Measurements from ENCODE around the gene C2CD4D.

C2CD4D gene

GRCh38 chr1:151871284-151872030, 31.8 kb upstream of the C2CD4D start:
- Histone ChIP-seq H3K4me2 (ENCODE audit: insufficient read depth, low read length) (no peak overlapping the region), H2AFZ (ENCODE audit: low read depth, low read length) (no peak overlapping the region), H3K4me3 (ENCODE audit: low read depth in 1 of 2, low read length in 2 of 2) (no peak overlapping the region), H3K9ac (ENCODE audit: low read depth, low read length) (no peak overlapping the region), H3K36me3 (ENCODE audit: insufficient read depth, low read length) (no peaks in the 10 kb centered on the region), H3K9me3 (ENCODE audit: insufficient read depth, low read length, severe bottlenecking) (no peaks in the 10 kb centered on the region), H3K4me1 (ENCODE audit: insufficient read depth, low read length) (peaks cover 9% of the 10 kb centered on the region), H3K79me2 (ENCODE audit: insufficient read depth, low read length) (no peaks in the 10 kb centered on the region), H3K27me3 (ENCODE audit: insufficient read depth, low read length, poor library complexity) (peaks cover 5% of the 10 kb centered on the region), H3K27ac (ENCODE audit: low read length) (no peak overlapping the region), H4K20me1 (ENCODE audit: insufficient read depth, low read length) (no peaks in the 10 kb centered on the region)
- no peak for DNase-seq
- TF ChIP-seq CTCF (IDR thresholded peaks at IDR 0.05; ENCODE audit: borderline replicate concordance, extremely low read depth, low read length, poor library complexity, severe bottlenecking) (no peak), EZH2 (IDR thresholded peaks at IDR 0.05; ENCODE audit: borderline replicate concordance, low read depth, low read length, severe bottlenecking) (no peak)
- no peak for ATAC-seq (ENCODE audit: insufficient read depth, low read depth)

GRCh38 chr1:151868486-151868885, 28.9 kb upstream of the C2CD4D start:
- Histone ChIP-seq H3K4me3 (ENCODE audit: low read depth in 1 of 2, low read length in 2 of 2) (no peak overlapping the region), H3K79me2 (ENCODE audit: insufficient read depth, low read length) (no peaks in the 10 kb centered on the region), H3K4me1 (ENCODE audit: insufficient read depth, low read length) (no peaks in the 10 kb centered on the region), H3K9ac (ENCODE audit: low read depth, low read length) (no peak overlapping the region), H3K27ac (ENCODE audit: low read length) (no peak overlapping the region), H2AFZ (ENCODE audit: low read depth, low read length) (no peak overlapping the region), H3K27me3 (ENCODE audit: insufficient read depth, low read length, poor library complexity) (peaks cover 5% of the 10 kb centered on the region), H3K9me3 (ENCODE audit: insufficient read depth, low read length, severe bottlenecking) (no peaks in the 10 kb centered on the region), H3K36me3 (ENCODE audit: insufficient read depth, low read length) (no peaks in the 10 kb centered on the region), H3K4me2 (ENCODE audit: insufficient read depth, low read length) (no peak overlapping the region), H4K20me1 (ENCODE audit: insufficient read depth, low read length) (no peaks in the 10 kb centered on the region)
- ATAC-seq (ENCODE audit: insufficient read depth, low read depth): no peak
- no peak for DNase-seq
- TF ChIP-seq EZH2 (IDR thresholded peaks at IDR 0.05; ENCODE audit: borderline replicate concordance, low read depth, low read length, severe bottlenecking) (no peak), CTCF (IDR thresholded peaks at IDR 0.05; ENCODE audit: borderline replicate concordance, extremely low read depth, low read length, poor library complexity, severe bottlenecking) (no peak)

GRCh38 chr1:151867765-151868411, 28.3 kb upstream of the C2CD4D start:
- no peak for ATAC-seq (ENCODE audit: insufficient read depth, low read depth)
- Histone ChIP-seq H3K4me1 (ENCODE audit: insufficient read depth, low read length) (no peaks in the 10 kb centered on the region), H3K36me3 (ENCODE audit: insufficient read depth, low read length) (no peaks in the 10 kb centered on the region), H2AFZ (ENCODE audit: low read depth, low read length) (no peak overlapping the region), H3K79me2 (ENCODE audit: insufficient read depth, low read length) (no peaks in the 10 kb centered on the region), H3K27ac (ENCODE audit: low read length) (no peak overlapping the region), H4K20me1 (ENCODE audit: insufficient read depth, low read length) (no peaks in the 10 kb centered on the region), H3K9ac (ENCODE audit: low read depth, low read length) (no peak overlapping the region), H3K4me3 (ENCODE audit: low read depth in 1 of 2, low read length in 2 of 2) (no peak overlapping the region), H3K4me2 (ENCODE audit: insufficient read depth, low read length) (no peak overlapping the region), H3K27me3 (ENCODE audit: insufficient read depth, low read length, poor library complexity) (peaks cover 5% of the 10 kb centered on the region), H3K9me3 (ENCODE audit: insufficient read depth, low read length, severe bottlenecking) (no peaks in the 10 kb centered on the region)
- DNase-seq: no peak
- TF ChIP-seq CTCF (IDR thresholded peaks at IDR 0.05; ENCODE audit: borderline replicate concordance, extremely low read depth, low read length, poor library complexity, severe bottlenecking): no peak
- TF ChIP-seq EZH2 (IDR thresholded peaks at IDR 0.05; ENCODE audit: borderline replicate concordance, low read depth, low read length, severe bottlenecking): no peak

All from DND-41 (cell line).